ENCODE measurements around the gene CHST11.
"Not testable (repeated sequence)": the region's sequence is repeated elsewhere in the genome, so short reads cannot be mapped to it uniquely, and the experiment has no call there.

The CHST11 gene

GRCh38 chr12:104729610-104730446 lies 273.1 kb downstream of the CHST11 start:
- no peak for DNase-seq

- no peak for DNase-seq
These were observed 274.0 kb downstream of the CHST11 start for GRCh38 chr12:104730763-104731162.

DNA sequence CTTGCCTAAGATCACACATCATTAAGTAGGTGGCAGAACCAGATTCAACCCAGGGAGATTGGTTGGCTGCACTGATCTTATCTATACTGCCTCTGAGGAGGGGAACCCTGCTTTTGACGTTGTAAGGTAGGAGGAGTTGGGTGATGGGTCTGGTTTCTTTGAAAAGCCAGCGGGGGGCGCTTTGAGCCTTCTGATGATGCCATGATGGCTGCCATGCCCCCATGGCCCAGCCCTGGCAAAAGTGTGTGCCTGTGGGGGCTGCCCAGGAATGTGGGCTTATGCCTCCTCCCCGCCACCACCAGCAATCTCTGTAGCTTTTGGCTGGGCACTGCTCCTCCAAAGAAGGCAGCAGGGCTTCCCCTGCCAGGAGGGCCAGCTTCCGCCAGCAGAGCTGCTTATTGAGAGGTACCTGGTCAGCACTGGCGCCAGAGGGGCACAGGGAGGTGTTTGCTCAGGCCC lies 277.0 kb downstream of the CHST11 start:
- no peak for DNase-seq

DNA sequence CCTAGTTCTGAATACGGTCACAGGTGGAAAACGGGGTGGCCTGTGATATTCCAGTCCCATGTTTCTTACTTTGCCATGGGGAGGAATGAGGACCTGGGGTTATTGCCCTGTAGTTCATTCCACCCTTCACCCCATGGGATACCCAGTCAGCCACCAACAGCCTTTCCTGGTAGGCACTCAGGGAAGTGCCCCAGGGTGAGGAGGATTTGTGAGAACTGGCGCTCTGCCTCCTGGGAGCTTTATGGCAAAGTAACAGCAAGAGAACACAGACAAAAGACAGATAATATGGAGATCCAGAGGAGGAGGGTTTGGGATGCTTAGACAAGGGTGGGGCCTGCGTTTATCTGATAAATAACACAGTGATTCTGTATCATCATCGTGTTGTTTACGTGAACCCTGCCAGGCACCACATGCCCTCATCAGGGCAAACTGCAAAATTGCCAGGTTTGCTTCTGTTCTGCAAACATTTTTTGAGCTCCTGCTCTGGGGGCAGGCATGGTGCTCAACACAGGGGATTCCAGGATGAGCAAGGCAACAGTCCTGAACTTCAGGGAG lies 277.9 kb downstream of the CHST11 start:
- no peak for DNase-seq

- DNase-seq: no peak
These were observed 279.1 kb downstream of the CHST11 start for GRCh38 chr12:104735801-104736200.

GRCh38 chr12:104736307-104736706 lies 279.6 kb downstream of the CHST11 start:
- DNase-seq: no peak

DNA sequence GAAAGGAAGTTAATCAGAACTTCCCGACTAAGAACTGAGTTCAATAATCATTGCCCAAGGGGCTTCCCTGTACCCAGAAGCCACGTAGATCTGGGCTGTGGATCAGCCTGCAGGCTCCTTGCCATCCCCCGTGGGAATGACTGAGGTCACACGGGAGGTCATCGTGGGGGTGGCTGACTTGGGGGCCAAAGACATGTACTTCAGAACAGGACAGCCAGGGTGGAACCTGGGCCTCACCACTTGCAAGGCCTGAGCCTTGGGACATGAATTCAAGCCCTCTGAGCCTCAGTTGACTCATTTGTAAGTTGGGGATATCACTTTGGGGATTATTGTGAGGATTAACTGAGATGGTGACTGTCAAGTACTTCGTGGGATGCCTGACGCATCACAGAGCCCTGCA lies 280.4 kb downstream of the CHST11 start:
- DNase-seq: no peak

DNA sequence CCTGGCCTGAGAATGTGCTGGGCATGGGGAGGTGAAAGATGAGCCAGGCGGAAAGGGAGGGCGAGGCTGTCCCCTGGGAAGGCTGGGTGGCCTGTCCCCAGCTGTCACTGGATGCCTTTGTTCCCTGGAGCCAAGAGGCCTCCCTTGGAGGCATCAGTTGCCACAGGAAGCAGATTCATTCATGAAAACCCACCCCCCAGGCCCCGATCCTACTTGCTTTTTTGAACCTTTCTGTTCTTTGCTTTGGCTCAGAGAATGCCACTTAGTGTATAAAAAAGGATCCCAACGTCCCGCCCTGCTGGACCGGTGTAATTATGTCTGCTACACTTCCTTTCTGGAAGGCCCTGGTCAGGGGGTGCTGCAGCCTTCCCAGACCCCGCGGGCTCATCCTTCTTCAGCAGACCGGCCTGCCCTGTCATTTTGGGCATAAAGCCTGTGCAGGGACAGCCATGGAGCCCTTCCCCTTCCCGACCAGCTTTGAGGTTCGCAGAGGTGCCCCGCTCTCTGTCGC lies 281.1 kb downstream of the CHST11 start:
- DNase-seq: no peak

GRCh38 chr12:104738331-104738730 lies 281.6 kb downstream of the CHST11 start:
- DNase-seq: no peak

DNA sequence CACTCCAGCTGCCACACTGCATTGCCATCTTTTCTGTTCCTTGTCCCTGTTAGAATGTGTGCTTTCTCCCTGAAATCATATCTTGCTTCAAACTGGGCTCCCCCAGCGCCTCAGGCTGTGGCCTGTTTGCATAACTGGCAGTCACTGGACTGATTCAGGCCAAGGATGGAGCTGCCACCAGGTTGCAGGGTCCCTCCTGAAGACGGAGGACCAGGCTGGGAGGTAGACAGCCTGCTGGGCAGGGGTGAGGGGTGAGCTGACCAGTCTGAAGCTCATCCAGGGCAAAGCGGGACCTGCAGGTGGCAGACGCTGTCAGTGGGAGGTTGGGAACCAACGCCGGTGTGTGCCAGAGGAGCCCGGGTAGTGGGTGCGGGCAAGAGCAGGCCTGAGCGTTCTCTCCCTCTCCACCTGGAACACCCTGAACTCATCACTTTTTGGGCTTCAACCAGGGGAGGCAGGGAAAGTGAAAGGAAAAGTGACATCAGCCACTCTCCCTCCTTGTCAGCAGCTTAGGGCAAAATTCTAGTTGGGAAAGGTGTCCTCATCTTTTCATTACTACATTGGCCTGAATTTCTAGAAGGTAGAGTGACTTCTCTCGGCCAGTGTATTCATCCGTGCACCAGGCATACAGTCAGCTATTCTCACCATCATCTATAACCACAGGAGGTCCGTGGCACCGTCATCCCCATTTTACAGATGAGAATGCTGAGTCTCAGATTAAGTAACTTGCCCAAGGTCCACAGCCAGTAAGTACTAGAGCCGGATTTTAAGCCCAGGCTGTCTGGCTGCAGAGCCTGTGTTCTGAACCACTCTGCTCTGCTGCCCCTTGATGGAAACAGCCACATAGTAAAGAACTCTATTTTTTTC lies 282.3 kb downstream of the CHST11 start:
- no peak for DNase-seq

DNA sequence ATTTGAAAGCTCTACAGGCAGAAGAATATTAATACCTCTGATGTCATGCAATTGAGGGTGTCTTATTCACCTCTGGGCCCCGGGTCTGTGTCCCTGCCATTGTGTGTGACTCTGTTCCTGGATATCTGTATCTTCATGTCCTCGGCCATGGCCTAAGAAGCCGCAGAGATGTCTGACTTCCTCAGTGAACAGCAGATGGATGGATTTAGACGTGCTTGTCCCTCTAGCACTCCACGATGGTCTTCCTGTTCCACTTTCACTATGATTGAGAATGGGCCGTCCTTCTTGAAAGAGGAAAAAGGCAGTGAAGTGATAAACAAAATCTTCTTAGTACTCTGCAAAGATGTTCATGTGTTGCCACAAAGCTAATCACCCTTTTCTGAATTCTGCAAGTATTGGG lies 283.9 kb downstream of the CHST11 start:
- no peak for DNase-seq

GRCh38 chr12:104741077-104741476 lies 284.3 kb downstream of the CHST11 start:
- DNase-seq: no peak

GRCh38 chr12:104741497-104742367 lies 285.0 kb downstream of the CHST11 start:
- no peak for DNase-seq

DNA sequence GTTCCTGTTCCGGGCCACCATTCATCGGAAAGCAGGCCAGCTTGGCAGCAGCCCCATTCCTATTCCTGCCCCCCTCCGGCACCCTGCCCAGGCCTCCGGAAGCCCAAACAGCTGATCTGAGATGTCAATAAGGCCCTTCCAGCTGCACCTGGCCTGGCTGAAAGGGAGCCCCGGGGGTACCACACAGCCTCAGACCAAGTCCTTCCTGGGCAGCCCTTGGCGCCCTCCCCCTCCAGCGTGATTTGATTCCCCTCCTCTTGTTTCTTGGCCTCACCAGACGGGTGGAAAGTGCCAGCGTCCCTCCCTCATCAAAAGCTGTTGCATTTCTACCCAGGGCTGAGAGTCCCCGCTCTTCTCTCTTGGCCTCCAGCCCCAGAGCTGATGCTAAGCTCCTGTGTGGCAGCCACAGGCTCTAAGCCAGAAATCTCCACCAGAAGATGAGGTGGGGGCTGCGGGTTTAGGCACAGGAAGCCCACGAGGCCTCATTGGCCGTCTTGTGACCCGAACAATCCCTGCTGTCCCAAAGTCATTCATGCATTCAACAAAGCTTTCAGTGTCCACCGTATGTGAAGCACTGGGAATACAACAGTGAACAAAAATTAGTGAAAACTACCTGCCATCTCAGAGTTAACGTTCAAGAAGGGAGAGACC lies 285.9 kb downstream of the CHST11 start:
- DNase-seq: no peak

DNA sequence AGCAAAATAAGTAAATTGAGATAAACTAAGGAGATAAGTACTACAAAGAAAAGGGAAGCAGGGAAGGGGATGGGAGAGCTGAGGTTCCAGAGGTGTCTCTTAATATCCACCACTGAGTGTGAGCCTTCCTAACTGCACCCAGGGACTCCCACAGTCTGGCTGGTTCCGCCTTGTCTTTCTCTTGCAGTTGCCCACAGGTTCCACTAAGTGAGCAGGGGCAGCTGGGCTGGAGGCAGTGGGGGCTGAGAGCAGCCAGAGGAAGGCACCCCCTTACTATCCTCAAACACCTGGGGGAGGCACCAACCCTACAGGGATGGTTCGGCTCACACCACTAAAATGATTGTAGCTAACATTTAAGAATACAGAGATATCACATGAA lies 286.4 kb downstream of the CHST11 start:
- DNase-seq: no peak

GRCh38 chr12:104743753-104744548 lies 287.2 kb downstream of the CHST11 start:
- not testable (repeated sequence) for DNase-seq

DNA sequence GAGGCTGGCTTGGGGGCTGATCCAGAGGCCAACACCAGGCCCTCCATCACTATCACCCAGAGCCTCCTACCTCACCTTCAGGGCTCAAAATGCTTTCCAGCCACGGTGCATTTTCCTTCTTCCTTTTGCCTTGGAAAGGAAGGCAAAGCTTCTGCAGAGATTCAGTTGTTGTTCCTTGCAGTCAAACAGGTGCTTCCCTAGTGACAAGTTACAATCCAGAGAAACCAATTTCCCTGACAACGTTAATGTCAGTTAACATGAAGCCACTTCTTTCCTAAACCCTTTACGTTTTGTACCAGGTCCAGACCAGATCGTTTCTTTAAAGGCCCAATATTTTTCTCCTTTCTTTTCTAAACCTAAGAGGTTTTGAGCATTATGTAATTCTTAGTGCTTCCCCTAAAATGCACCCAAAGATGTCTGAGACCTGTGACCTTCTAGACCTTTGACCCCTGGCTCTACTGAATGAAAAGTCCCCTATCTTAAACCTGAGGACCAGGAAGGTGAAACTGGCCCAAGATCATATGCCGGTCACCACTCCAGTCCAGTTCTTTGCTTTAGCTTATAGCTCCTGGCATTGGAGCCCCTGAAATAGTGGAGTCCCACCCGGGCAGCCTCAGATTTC lies 289.8 kb downstream of the CHST11 start:
- DNase-seq: no peak

DNA sequence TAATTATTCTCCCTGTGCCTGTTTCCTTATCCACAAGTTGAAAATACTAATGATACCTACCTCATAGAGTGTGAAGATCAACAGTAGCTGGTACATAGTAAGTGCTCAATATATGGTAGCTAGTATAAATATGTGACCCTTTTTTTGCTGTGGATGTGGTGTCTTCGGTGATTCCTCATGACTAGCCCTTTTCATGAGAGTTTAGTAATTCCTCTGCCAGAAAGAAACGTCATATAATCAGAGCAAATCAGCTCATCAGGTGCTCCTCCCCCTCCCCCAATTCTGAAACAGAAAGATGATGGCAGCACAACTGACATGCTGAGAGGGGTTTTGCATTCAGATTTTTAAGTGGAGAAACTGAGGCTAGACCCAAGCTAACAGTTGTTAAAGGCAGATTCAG lies 290.6 kb downstream of the CHST11 start:
- DNase-seq: no peak

DNA sequence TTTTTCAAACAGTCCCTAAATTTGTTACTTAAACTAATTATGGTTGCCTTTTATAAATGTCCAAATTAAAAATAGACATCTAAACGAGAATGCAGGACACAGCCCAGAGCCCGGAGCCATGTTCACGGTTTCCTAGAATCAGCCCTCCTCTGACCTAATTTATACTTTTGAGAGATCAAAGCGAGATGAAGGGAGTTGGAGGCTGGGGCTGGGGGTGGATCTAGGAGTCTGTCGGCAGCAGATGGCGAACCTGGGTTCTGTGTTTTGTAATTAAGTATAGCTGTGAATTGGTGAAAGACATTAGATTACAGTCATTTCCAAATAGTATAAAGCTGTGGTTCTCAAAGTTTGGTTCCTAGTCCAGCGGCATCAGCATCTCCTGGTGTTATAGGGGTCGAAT lies 291.2 kb downstream of the CHST11 start:
- DNase-seq: no peak

DNA sequence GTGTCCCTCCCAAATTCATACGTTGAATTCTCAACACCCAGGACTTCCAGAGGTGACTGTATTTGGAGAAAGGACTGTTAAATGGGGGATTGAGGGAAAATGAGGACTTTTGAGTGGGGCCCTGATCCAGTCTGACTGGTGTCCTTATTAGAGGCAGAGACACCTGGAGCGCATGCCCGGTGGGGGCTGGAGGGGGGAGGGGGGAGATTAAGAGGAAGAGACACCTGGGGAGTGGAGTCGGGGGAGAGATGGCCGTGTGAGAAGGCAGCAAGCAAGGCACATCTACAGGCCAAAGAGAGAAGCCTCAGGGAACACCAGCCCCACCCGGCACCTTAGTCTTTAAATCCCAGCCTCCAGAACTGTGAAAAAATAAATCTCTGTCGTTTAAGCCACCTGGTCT lies 291.6 kb downstream of the CHST11 start:
- DNase-seq: no peak

DNA sequence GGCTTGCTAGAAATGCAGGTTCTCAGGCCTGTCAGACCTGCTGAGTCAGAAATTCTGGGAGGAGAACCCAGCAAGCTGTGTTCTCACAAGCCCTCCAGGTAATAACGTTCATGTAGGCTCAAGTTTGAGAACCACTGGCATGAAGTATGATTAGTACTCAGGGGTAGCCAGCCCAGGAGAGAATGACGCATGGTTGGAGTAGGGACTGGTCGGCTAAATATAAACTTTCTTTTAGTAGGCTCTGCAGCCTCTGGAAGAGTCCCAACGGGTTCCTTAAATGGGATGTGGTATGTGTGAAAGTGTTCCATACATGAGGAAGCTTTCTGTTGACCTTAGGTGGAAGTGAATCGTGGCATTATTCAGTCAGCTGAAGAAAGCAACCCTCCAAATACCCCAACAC lies 292.0 kb downstream of the CHST11 start:
- no peak for DNase-seq
